Prostate gland (tissue), 2 donors: ENCODE results near the gene TECTA. TPM values are rescaled to one million over a fixed set of nuclear protein-coding genes. Genes with fewer than 3 reads are reported as not detected.

Source experiments
- DNase-seq: peaks from one replicate; pipeline ENCODE4 v3.0.0-alpha.2; 2019; ENCODE audit warnings: low spot score
- H3K27ac ChIP-seq, 2 donors: fragments of 200-600 bp; sonication (generic); 2 replicates each; pipeline ENCODE4 v1.5.1; 2017 to 2019
- H3K27me3 ChIP-seq: fragments of 200-600 bp; sonication (generic); replicated peaks from 2 replicates; pipeline ENCODE4 v1.5.1; 2019; ENCODE audit not compliant: insufficient read depth
- H3K36me3 ChIP-seq, 2 donors: fragments of 200-600 bp; sonication (generic); 1 replicate in 1 of 2; 2 replicates in 1 of 2; pipeline versions ENCODE4 v1.5.1 to v1.8.1; 2017 to 2019
- H3K4me1 ChIP-seq: fragments of 200-600 bp; sonication (generic); replicated peaks from 2 replicates; pipeline ENCODE4 v1.5.1; 2019
- H3K4me3 ChIP-seq, 2 donors: fragments of 200-600 bp; sonication (generic); 2 replicates each; pipeline ENCODE4 v1.5.1; 2017 to 2019
- H3K9me3 ChIP-seq: fragments of 200-600 bp; sonication (generic); 2 replicates; pipeline ENCODE4 v1.5.1; 2017
- POLR2A ChIP-seq: fragments of 450-650 bp; IDR thresholded peaks from one replicate; pipeline ENCODE4 v1.6.1; 2016; ENCODE audit warnings: antibody characterized with exemption, mild to moderate bottlenecking
- POLR2AphosphoS5 ChIP-seq: sonication (generic); formaldehyde crosslinking; IDR thresholded peaks from one replicate; pipeline ENCODE4 v1.6.1; 2017; ENCODE audit warnings: antibody characterized with exemption
- WGBS: methylation state at CpG from one replicate; pipeline ENCODE4 v1.1.5; 2018; 5-methylcytosine and 5-hydroxymethylcytosine counted together
- intact Hi-C: fragments of 100-400 bp; cut with DNase I; formaldehyde crosslinking; loops from one replicate; pipeline ENCODE4 v1.14.2; 2022
- total RNA-seq, 2 donors: library from RNA; depleted of rRNA; stranded (reverse); fragments of >200 nt; gene quantifications; one replicate each; pipeline ENCODE4 v1.1.0, GENCODE V29; 2016
- TF ChIP-seq, protein P1 (sequence below), 4 experiments: fragments of 200-600 bp in 2 of 4; fragments of 450-650 bp in 2 of 4; sonication (generic) in 2 of 4; IDR thresholded peaks; 1 replicate in 3 of 4; 2 replicates in 1 of 4; pipeline ENCODE4 v1.5.1; 2016 to 2019; ENCODE audit warnings: antibody characterized with exemption in 4 of 4, mild to moderate bottlenecking in 2 of 4, moderate library complexity in 2 of 4

TECTA gene
- total RNA-seq, 2 donors from 2014 or later = 0.41 to 1.6 TPM

DNA sequence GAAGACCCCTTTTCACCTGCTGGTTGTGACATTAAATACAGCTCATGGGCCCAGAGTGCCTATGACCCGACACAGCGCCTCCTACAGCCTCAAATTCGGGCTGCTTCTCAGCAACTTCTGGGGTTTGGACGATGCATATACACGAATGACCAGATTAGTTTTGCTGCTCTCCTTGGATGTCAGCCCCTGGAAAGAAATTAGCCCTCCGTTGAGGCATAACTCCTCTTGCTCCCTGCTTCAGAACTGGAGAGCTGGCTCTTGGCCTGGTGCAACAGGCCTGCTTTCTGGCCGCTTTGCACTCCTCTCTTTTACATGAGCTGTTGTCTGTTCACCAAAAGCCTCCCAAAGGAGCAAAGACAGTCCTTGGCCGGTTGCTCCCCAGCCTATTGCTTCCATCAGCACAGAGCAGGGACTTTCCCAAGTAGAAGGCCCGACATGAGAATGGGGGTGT is 3.3 kb downstream of the TECTA start:
- intact Hi-C loops = no loop called here
- Histone ChIP-seq H3K4me3 (no peak overlapping the region), H3K27me3 (no peaks in the 10 kb centered on the region), H3K36me3 (no peaks in the 10 kb centered on the region), H3K27ac (no peak overlapping the region), H3K9me3 (no peaks in the 10 kb centered on the region), H3K4me1 (no peaks in the 10 kb centered on the region)
- WGBS = 84% methylated on average over 9 of the region's 9 CpGs
- no peak for DNase-seq
- TF ChIP-seq POLR2AphosphoS5 (no peak), POLR2A (no peak)
- TF ChIP-seq, protein P1, sequence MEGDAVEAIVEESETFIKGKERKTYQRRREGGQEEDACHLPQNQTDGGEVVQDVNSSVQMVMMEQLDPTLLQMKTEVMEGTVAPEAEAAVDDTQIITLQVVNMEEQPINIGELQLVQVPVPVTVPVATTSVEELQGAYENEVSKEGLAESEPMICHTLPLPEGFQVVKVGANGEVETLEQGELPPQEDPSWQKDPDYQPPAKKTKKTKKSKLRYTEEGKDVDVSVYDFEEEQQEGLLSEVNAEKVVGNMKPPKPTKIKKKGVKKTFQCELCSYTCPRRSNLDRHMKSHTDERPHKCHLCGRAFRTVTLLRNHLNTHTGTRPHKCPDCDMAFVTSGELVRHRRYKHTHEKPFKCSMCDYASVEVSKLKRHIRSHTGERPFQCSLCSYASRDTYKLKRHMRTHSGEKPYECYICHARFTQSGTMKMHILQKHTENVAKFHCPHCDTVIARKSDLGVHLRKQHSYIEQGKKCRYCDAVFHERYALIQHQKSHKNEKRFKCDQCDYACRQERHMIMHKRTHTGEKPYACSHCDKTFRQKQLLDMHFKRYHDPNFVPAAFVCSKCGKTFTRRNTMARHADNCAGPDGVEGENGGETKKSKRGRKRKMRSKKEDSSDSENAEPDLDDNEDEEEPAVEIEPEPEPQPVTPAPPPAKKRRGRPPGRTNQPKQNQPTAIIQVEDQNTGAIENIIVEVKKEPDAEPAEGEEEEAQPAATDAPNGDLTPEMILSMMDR (IDR thresholded peaks at IDR 0.05) = no peak

DNA sequence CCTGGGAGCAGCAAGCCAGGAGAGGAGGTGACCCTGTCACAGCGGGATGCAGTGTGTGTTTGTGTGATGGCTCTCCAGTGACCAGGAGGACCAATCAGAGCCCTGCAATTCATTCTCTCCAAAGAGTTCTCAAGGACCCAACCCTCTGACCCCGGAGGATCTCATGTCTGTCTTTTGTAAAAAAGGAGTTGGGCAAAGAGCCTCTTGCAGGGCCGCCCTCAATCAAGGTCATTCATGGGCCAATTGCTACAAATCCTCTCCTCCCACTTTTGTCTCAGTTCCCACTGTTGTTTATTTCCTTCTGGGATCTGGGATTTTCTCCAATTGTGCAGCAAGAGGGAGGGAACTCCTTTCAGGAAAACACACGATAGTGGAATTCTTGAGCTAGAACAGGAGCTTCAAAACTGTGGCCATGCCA is 4.0 kb downstream of the TECTA start:
- Histone ChIP-seq H3K4me1 (no peaks in the 10 kb centered on the region), H3K27ac (no peak overlapping the region), H3K4me3 (no peak overlapping the region), H3K36me3 (no peaks in the 10 kb centered on the region), H3K27me3 (no peaks in the 10 kb centered on the region), H3K9me3 (no peaks in the 10 kb centered on the region)
- intact Hi-C loops = no loop called here
- 32% methylated on average over 4 of the region's 4 CpGs for WGBS
- no peak for DNase-seq
- peak; percentile 13 for TF ChIP-seq POLR2AphosphoS5
- TF ChIP-seq POLR2A = no peak

DNA sequence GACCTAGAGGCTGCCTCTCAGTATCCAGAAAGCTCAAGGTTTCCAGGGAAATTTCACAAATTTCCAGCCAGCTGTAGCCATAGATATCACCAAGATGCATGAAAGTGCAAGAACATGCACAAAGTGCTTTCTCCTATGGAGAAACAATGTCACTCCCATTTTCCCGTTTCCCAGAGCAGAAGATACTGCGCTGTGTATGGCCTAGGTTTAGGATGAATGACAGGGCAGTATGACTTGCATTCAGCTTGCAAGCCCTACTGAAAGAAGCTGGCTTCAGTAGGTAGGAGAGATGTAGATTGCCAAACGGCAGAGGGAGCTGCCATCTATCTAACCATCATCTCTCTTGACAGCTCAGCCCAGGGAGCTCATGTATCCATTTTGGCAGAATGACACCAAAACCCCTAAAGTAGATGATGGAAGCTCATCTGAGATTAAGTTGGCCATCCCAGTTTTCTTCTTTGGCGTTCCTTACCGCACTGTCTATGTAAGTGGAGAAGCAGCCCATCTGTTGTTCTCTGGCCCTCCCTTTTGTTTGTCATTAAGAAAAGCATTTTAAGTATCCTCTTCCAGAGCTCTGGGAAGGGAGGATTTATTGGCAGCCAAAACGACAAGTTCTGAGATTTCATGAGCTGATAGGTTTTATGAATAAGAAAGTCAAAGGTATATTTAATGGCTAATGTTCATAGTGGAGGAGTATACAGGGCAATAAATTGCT is 4.6 kb downstream of the TECTA start:
- TF ChIP-seq POLR2A = no peak
- TF ChIP-seq POLR2AphosphoS5 = no peak
- TF ChIP-seq, protein P1 (IDR thresholded peaks at IDR 0.05) = no peak
- no peaks in the 10 kb centered on the region for H3K4me1 ChIP-seq
- H3K27ac ChIP-seq = no peak overlapping the region
- intact Hi-C loops = no loop called here
- no peak for DNase-seq
- no peaks in the 10 kb centered on the region for H3K27me3 ChIP-seq
- no peaks in the 10 kb centered on the region for H3K36me3 ChIP-seq
- no peak overlapping the region for H3K4me3 ChIP-seq
- no peaks in the 10 kb centered on the region for H3K9me3 ChIP-seq
- WGBS = 38% methylated on average over 6 of the region's 6 CpGs

DNA sequence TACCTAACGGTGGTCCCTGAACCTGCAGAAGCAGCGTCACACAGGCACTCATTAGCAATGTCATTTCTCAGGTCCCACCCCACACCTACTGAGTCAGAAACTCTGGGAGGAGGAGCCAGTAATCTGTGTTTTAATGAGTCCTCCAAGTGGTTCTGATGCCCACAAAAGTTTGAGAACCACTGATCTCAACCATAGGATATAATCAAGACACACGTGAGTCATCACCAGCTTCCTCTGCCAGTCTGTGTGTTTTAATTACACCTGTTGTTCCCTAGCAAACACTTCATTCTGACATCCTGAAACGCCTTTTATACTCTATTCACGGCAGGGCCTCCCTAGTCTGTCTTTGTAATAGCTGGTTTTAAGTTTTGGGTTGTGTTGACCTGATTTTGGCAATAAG is 5.8 kb downstream of the TECTA start:
- no peaks in the 10 kb centered on the region for H3K36me3 ChIP-seq
- TF ChIP-seq POLR2AphosphoS5 (no peak), POLR2A (no peak)
- TF ChIP-seq, protein P1 (IDR thresholded peaks at IDR 0.05) = no peak
- no peak overlapping the region for H3K4me3 ChIP-seq
- no peaks in the 10 kb centered on the region for H3K9me3 ChIP-seq
- H3K4me1 ChIP-seq = no peaks in the 10 kb centered on the region
- DNase-seq = no peak
- WGBS = 78% methylated on average over 5 of the region's 5 CpGs
- intact Hi-C loops = no loop called here
- H3K27ac ChIP-seq = no peak overlapping the region
- H3K27me3 ChIP-seq = no peaks in the 10 kb centered on the region

DNA sequence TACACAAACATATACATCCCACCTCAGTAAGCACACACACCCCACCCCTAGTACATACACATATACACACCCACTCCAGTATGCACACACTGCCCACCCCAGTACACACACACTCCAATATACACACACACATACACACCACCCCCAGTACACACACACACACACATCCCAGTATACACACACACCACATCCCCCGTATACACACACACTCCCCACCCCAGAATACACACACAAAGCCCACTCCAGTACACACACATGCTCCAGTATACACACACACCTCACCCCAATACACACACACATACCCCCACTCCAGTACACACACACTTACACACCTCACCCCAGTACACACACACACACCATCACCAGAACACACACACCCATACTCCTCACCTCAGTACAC is 7.4 kb downstream of the TECTA start:
- Histone ChIP-seq H3K27ac (no peak overlapping the region), H3K4me3 (no peak overlapping the region), H3K27me3 (no peaks in the 10 kb centered on the region), H3K36me3 (no peaks in the 10 kb centered on the region), H3K9me3 (no peaks in the 10 kb centered on the region), H3K4me1 (no peaks in the 10 kb centered on the region)
- no peak for DNase-seq
- TF ChIP-seq, protein P1 (IDR thresholded peaks at IDR 0.05) = no peak
- TF ChIP-seq POLR2AphosphoS5 = no peak
- no peak for TF ChIP-seq POLR2A
- 100% methylated on average over 1 of the region's 1 CpG for WGBS
- intact Hi-C loops = no loop called here
